ENCODE results near the gene NKG7.

- no peak for TF ChIP-seq CTCF (conservative IDR thresholded peaks at IDR 0.05; ENCODE audit: low read depth in 2 of 2)
- no peak for TF ChIP-seq EZH2 (IDR thresholded peaks at IDR 0.05; ENCODE audit: low read depth, unreplicated experiment)
- TF ChIP-seq POLR2AphosphoS5 (IDR thresholded peaks at IDR 0.05; ENCODE audit: low read depth), result no peak
Measured at GRCh38 chr19:51410950-51411748, 38.7 kb upstream of the NKG7 start.
